HL-60 (cell line): ENCODE data around the gene GUCY1B1.

Experiments used
- CTCF ChIP-seq: IDR thresholded peaks from one replicate; pipeline ENCODE4 v1.5.1; 2011; ENCODE audit warnings: low read length, control low read depth, inconsistent platforms; ENCODE audit not compliant: insufficient read depth
- GABPA ChIP-seq: IDR thresholded peaks from 2 replicates; pipeline ENCODE4 v1.6.1; 2012; ENCODE audit warnings: low read depth
- POLR2AphosphoS5 ChIP-seq: IDR thresholded peaks from 2 replicates; pipeline ENCODE4 v1.6.1; 2012; ENCODE audit warnings: low read depth
- REST ChIP-seq: IDR thresholded peaks from 2 replicates; pipeline ENCODE4 v1.6.1; 2012; ENCODE audit warnings: low read depth; ENCODE audit not compliant: insufficient replicate concordance
- SPI1 ChIP-seq: IDR thresholded peaks from 2 replicates; pipeline ENCODE4 v1.6.1; 2012; ENCODE audit warnings: low read depth, mild to moderate bottlenecking, borderline replicate concordance

DNA sequence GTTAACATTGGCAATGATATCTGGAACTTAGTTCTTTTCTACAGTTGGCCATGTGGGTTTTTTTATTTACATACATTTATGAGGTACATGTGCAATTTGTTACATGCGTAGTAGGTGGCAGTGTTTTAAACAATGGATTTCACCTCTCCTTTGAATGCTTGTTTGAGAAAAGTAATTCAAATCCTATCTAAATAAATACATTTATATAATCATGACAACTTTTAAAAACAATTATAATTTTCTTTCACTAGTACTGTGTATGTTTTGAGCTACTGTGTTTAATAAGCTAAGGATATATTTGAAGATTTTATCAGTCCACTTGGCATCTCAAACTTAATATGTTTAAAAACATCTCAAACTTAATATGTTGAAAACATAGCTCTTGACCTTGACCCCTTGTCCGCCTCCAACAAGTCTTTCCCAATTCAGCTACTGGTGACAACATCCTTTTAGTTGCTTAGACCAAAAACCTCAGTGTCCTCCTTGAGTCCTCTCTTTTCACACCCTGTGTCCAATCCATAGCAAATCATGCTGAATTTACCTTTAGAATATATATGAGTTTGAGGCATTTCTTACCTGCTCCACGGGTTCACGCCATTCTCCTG, 14.5 kb downstream of the GUCY1B1 start:
- TF ChIP-seq CTCF (no peak), REST (no peak), GABPA (no peak), SPI1 (no peak), POLR2AphosphoS5 (no peak)
